Osteoblast (primary cell): ENCODE measurements around the gene CACNA1F. TPM values are rescaled to one million over a fixed set of nuclear protein-coding genes. Genes with fewer than 3 reads are reported as not detected.

ENCODE experiments used
- DNase-seq: peaks from one replicate; pipeline ENCODE4 v3.0.0; 2011; ENCODE audit warnings: low spot score, mixed read lengths; ENCODE audit not compliant: insufficient read length; ENCODE audit errors: missing footprints
- H2AFZ ChIP-seq: 2 replicates; pipeline ENCODE4 v1.6.0; 2011; ENCODE audit warnings: mild to moderate bottlenecking, low read length
- H3K27ac ChIP-seq: 2 replicates; pipeline ENCODE4 v1.5.1; 2011; ENCODE audit warnings: mild to moderate bottlenecking, low read depth, low read length, moderate library complexity
- H3K27me3 ChIP-seq: 2 replicates; pipeline ENCODE4 v1.6.0; 2012; ENCODE audit warnings: mild to moderate bottlenecking, control low read depth, inconsistent platforms, low read length, moderate library complexity; ENCODE audit not compliant: insufficient read depth
- H3K36me3 ChIP-seq: 2 replicates; pipeline ENCODE4 v1.5.1; 2011; ENCODE audit warnings: mild to moderate bottlenecking, low read length, control low read depth, moderate library complexity; ENCODE audit not compliant: insufficient read depth
- H3K4me1 ChIP-seq: 2 replicates; pipeline ENCODE4 v1.5.1; 2011; ENCODE audit warnings: mild to moderate bottlenecking, low read length, control low read depth, moderate library complexity; ENCODE audit not compliant: insufficient read depth
- H3K4me2 ChIP-seq: 2 replicates; pipeline ENCODE4 v1.6.0; 2011; ENCODE audit warnings: mild to moderate bottlenecking, low read length; ENCODE audit not compliant: insufficient read depth
- H3K4me3 ChIP-seq: fragments of 200-600 bp; sonication (generic); 3 replicates; pipeline ENCODE4 v1.5.1; 2012; ENCODE audit warnings: mild to moderate bottlenecking, low read length, inconsistent platforms; ENCODE audit not compliant: insufficient read depth
- H3K79me2 ChIP-seq: 2 replicates; pipeline ENCODE4 v1.6.0; 2012; ENCODE audit warnings: mild to moderate bottlenecking, low read length, control low read depth, inconsistent platforms; ENCODE audit not compliant: insufficient read depth
- H3K9me3 ChIP-seq: 2 replicates; pipeline ENCODE4 v1.5.1; 2011; ENCODE audit warnings: low read depth, low read length, control low read depth
- H4K20me1 ChIP-seq: 2 replicates; pipeline ENCODE4 v1.6.0; 2012; ENCODE audit warnings: mild to moderate bottlenecking, low read length, control low read depth; ENCODE audit not compliant: insufficient read depth
- CTCF ChIP-seq: IDR thresholded peaks from 2 replicates; pipeline ENCODE4 v1.5.1; 2011; ENCODE audit warnings: mild to moderate bottlenecking, low read depth, low read length, moderate library complexity; ENCODE audit errors: extremely low read depth
- total RNA-seq: library from RNA; depleted of rRNA; stranded (reverse); fragments of >200 nt; gene quantifications from 2 replicates; pipeline ENCODE4 v1.2.3, GENCODE V29; 2012

Gene CACNA1F
- total RNA-seq, 1 donor = not detected

GRCh38 chrX:49183701-49184281, 49.3 kb downstream of the CACNA1F start:
- DNase-seq = peak; percentile 49
- Histone ChIP-seq H3K27ac (no peak overlapping the region), H3K36me3 (no peaks in the 10 kb centered on the region), H3K4me1 (peaks cover 6% of the 10 kb centered on the region), H3K9me3 (no peaks in the 10 kb centered on the region), H2AFZ (no peak overlapping the region), H4K20me1 (no peaks in the 10 kb centered on the region), H3K4me3 (peak overlapping the region; percentile 47), H3K79me2 (no peaks in the 10 kb centered on the region), H3K27me3 (no peaks in the 10 kb centered on the region), H3K4me2 (peak overlapping the region; percentile 77)
- TF ChIP-seq CTCF = no peak

- Histone ChIP-seq H3K9me3 (no peaks in the 10 kb centered on the region), H3K27me3 (no peaks in the 10 kb centered on the region), H3K27ac (no peak overlapping the region), H3K36me3 (no peaks in the 10 kb centered on the region), H3K4me2 (no peak overlapping the region), H3K4me1 (no peaks in the 10 kb centered on the region), H4K20me1 (no peaks in the 10 kb centered on the region), H2AFZ (no peak overlapping the region), H3K4me3 (no peak overlapping the region), H3K79me2 (no peaks in the 10 kb centered on the region)
- DNase-seq = peak; percentile 76
- TF ChIP-seq CTCF = no peak
Observed at GRCh38 chrX:49179358-49179757, 53.8 kb downstream of the CACNA1F start.

DNA sequence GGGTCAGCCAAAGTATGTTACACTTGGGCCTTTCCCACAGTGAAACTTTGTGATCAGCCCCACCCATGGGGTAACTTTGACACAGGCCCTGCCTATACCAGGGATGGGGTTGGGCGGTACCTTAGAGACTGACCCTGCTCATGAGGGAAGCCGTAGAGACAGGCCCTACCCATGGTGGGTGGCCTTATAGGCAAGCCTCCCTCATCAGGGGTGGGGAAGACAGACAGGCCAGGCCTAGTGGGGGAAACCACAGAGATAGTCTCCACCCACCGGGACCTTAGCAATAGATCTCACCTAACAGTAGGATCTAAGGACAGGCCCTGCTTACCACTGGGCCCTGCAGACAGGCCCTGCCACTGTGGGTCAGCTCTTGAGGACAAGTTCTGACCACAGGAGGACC, 54.6 kb downstream of the CACNA1F start:
- Histone ChIP-seq H4K20me1 (no peaks in the 10 kb centered on the region), H3K36me3 (no peaks in the 10 kb centered on the region), H3K4me3 (no peak overlapping the region), H3K27ac (no peak overlapping the region), H3K9me3 (no peaks in the 10 kb centered on the region), H2AFZ (no peak overlapping the region), H3K27me3 (no peaks in the 10 kb centered on the region), H3K4me1 (no peaks in the 10 kb centered on the region), H3K4me2 (no peak overlapping the region), H3K79me2 (no peaks in the 10 kb centered on the region)
- peak; percentile 58 for DNase-seq
- TF ChIP-seq CTCF = no peak

GRCh38 chrX:49177873-49178480, 55.2 kb downstream of the CACNA1F start:
- H3K27me3 ChIP-seq = no peaks in the 10 kb centered on the region
- peak; percentile 42 for DNase-seq
- H3K27ac ChIP-seq = no peak overlapping the region
- peaks cover 3% of the 10 kb centered on the region for H3K4me1 ChIP-seq
- no peak overlapping the region for H3K4me3 ChIP-seq
- no peaks in the 10 kb centered on the region for H3K36me3 ChIP-seq
- no peak for TF ChIP-seq CTCF
- peaks cover 5% of the 10 kb centered on the region for H4K20me1 ChIP-seq
- H3K79me2 ChIP-seq = peaks cover 5% of the 10 kb centered on the region
- H2AFZ ChIP-seq = no peak overlapping the region
- no peaks in the 10 kb centered on the region for H3K9me3 ChIP-seq
- no peak overlapping the region for H3K4me2 ChIP-seq
